Posterior vena cava (tissue), 2 donors: Measurements from ENCODE around the gene NTN5. TPM values are rescaled to one million over a fixed set of nuclear protein-coding genes. Genes with fewer than 3 reads are reported as not detected.

Experiments
- DNase-seq: peaks from one replicate; pipeline ENCODE4 v3.0.0-alpha.2; 2020; ENCODE audit warnings: low spot score
- intact Hi-C, 2 donors: fragments of 100-400 bp; cut with DNase I; formaldehyde crosslinking; loops; one replicate each; pipeline versions ENCODE4 v1.14.1 to v1.14.2; 2022 to 2023
- total RNA-seq, 2 donors: library from RNA; stranded (reverse); fragmentation: NEBNext Ultra II Directional; extraction: Animal tissue kit (Norgen Biotek cat#: 25700); gene quantifications; one replicate each; pipeline ENCODE4 v1.2.1, GENCODE V29; 2021
- donor health status: DM: yes; HTN: yes; CAD: no.
- donor health status: DM: yes; HTN: yes; CAD: no.

Gene NTN5
- total RNA-seq, 2 donors from 2014 or later: 0.28 to 0.38 TPM

GRCh38 chr19:48624791-48625723, 47.8 kb downstream of the NTN5 start:
- intact Hi-C loops: no loop called here
- no peak for DNase-seq

DNA sequence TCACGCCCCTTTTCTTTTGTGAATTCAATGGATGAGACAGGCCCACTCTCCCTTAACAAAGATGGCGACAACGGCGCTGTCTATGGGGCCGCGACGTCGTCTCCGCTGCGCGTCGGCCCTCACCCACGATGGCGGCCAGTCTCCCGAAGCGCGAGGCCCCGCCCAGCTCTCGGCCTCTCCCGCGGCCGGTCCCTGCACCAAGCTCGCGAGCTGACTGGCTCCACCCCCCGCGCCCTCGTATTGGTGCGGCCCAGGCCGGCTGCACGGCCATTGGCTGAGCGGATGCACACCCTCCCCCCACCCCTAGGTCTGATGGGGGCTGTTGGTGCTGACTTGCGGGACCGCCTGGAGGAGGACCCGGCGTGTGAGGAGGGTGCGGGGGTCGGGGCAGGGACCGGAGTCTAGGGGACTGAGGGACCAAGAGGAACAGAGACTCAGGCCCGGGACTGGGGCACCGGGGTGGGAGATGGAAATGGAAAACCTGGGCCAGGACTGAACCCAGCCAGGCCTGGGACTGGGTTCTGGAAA, 48.7 kb downstream of the NTN5 start:
- DNase-seq: peak; percentile 99
- intact Hi-C loops: no loop called here

GRCh38 chr19:48623556-48624066, 49.2 kb downstream of the NTN5 start:
- no peak for DNase-seq
- intact Hi-C loops: no loop called here

DNA sequence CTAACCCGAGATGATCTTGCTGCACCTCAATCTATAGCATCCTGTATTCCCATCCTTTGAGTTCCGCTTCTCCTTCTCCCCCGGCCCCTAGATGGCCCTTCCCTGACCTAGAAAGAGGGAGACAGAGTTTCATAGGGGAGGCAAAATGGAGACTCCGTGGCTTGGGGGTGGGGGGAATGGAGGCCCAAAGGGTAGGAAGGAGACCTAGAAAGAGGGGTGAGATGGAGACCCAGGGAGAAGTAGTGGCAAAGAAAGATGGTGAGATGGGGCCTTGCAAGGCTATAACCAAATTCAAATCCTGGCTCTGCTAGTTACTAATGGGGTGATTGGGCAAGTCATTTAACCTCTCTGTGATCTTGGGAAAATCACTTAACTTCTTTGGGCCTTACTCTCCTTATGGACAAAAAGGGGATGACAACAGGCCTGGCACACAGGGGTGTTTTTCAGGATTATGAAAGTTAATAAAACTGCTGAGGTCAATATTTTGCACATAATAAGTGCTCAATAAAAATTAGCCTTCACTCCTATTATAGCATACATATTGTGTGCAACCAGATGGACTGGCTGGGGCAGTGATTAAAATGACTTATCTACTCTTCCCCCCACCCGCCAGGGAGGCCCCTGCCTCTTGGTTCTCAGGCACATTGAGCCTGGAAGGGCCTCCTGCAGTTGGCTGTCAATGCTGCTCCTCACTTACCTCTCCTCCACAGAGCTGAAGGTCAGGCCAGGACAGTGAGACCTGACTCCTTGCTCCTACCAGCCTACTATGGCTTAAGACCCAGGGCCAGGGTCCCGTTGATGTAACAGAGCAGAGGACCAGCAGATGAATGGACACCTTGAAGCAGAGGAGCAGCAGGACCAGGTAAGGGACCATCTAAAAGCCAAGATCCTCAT, 52.9 kb downstream of the NTN5 start:
- no peak for DNase-seq
- intact Hi-C loops: no loop called here

- peak; percentile 99 for DNase-seq
- intact Hi-C loops: no loop called here
Measured at GRCh38 chr19:48618916-48619691, 53.7 kb downstream of the NTN5 start, which contains the start of the genes RPL18 and SPHK2. Gene RPL18, minus strand, starts transcription at chr19:48619178. Its CDS starts 35 bp downstream, at chr19:48619143. Gene SPHK2, plus strand, starts transcription at chr19:48619506. Its CDS starts 1,009 bp downstream, at chr19:48620515.

DNA sequence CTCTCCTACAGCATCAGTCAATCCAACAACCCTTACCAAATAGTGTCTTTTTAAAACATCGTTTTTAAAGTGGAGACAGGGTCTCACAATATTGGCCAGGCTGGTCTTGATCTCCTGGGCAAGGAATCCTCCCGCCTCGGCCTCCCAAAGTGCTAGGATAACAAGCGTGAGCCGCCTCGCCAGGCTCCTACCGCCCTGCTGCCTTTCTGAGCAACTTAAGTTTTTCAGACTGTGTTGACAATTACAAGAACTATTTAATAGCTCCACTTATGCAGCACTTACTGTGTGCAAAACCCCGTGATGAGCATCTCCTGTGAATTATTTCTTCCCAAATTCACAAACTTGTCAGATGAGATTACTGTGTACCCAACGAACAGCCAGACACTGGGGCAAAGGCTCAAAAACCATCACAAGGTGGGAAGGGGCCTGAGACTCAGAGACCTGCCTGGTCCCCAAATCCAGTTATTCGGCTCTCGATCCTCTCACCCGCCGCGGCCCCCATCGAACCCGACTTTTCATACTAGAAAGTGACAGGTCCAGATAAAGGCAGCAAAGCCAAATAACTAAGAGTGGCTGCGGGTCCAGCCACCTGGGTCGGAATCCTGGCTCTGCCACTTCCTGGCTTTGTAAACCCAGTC, 54.4 kb downstream of the NTN5 start:
- intact Hi-C loops: no loop called here
- no peak for DNase-seq

GRCh38 chr19:48617146-48617937, 55.5 kb downstream of the NTN5 start:
- intact Hi-C loops: no loop called here
- no peak for DNase-seq

DNA sequence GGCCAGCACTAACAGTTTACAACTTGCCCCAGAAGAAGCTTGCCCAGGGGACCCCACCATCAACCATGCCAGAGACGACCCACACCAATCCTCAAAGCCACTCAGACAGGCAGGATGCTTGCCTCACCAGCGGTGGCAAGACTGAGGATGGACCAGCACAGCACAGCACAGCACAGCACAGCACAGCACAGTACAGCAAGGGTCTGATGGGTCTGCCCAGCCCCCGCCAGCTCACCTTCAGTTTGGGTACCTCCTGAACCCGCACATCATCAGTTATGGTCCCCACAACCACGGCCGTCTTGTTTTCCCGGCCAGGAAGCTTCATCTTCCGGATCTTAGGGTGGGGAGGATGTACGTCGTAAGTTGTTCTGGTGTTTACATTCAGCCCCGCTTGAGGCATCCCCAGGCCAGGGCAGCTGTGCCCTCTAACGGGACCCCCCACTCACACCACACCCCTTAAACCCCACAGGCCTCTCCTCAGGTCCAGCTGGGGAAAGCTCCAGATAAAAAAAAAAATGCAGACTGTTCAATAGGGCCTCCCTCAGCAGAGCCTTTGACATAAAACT, 56.2 kb downstream of the NTN5 start:
- intact Hi-C loops: no loop called here
- DNase-seq: no peak

DNA sequence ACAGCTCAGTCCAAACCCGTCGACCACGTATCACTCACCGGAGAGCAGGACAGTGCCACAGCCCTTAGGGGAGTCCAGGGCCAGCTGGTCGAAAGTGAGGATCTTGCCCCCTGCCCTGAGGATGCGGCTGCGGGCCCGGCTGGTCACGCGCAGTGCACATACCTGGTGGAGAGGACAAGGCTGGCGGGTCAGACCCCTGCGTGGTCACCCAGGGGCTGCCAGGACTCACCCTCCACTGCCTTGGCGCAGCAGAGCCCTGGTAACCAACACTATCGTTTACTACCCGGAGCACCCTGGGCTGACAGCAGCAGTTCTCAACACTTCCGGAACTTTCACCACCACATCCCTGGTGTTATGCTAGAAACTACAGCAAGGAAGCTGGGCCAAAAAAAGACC, 56.8 kb downstream of the NTN5 start:
- no peak for DNase-seq
- intact Hi-C loops: no loop called here

DNA sequence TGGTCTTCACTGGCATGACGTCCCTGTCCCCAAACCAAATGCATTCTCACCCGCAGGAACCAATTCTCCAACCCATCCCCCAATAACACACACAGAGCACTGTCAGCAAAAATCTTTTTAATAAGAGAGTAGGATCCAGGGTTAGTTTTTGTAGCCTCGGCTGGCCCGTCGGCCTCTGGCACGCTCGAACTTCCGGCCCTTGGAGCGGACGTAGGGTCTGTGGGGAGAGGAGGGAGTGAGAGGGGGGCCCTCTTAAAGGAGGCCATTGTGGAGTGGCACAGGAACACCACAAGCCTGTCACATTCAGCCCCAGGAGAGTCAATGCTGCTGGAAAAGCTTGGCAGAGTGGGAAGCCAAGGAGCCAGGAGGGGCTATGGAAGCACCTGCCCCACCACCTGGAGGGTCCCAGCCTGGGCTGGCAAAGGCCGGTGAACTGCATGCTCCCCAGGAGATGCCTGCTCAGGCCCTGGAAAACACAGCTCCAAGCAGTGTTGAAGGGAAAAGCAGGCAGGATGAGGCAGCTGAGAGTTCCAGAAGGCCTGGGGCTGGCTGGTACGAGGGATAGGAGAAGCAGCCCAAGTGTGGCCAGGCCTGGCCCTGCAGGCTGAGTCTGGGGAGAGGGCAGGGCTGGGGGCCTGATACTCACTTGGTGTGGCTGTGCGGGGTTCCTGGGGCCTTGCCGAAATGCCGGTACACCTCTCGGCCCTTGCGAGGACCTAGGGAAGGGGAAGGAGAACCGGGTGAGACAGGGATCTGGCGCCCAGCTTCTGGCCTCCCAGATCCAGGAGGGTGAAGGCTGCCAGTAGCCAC, 57.4 kb downstream of the NTN5 start:
- intact Hi-C loops: no loop called here
- no peak for DNase-seq

- DNase-seq: no peak
- intact Hi-C loops: no loop called here
Measured at GRCh38 chr19:48614436-48615230, 58.2 kb downstream of the NTN5 start, which contains the start of gene FAM83E. Gene FAM83E, minus strand, starts transcription at chr19:48615076. Its CDS starts 1,704 bp downstream, at chr19:48613372.

DNA sequence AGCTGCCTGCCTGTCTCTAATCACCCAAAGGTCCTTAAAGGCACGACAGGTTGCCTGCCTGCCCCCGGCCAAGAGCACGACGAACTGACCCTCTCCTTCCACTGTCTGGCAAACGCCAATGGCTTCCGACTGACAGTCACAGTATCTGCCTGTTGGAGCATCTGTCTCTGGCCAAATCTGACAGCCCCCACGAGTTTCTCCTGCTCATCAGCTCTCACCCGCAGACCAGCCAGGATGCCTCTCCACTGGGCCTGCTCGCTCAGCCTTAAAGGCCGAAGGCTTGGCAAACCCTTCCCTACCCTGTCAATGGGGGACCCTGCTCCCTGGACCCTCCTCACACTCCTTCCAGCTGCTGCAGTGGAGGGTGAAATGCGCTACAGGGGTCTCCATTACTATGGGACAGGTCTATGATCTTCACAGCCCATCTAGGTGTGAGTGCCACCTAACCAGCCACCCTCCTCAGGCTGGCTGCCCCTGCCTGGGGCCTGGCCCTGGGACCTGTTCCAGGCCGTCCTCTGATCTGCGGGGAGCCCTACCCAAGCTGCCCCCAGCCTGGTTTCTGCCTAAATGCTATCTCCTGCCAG, 58.9 kb downstream of the NTN5 start:
- DNase-seq: no peak
- intact Hi-C loops: no loop called here

DNA sequence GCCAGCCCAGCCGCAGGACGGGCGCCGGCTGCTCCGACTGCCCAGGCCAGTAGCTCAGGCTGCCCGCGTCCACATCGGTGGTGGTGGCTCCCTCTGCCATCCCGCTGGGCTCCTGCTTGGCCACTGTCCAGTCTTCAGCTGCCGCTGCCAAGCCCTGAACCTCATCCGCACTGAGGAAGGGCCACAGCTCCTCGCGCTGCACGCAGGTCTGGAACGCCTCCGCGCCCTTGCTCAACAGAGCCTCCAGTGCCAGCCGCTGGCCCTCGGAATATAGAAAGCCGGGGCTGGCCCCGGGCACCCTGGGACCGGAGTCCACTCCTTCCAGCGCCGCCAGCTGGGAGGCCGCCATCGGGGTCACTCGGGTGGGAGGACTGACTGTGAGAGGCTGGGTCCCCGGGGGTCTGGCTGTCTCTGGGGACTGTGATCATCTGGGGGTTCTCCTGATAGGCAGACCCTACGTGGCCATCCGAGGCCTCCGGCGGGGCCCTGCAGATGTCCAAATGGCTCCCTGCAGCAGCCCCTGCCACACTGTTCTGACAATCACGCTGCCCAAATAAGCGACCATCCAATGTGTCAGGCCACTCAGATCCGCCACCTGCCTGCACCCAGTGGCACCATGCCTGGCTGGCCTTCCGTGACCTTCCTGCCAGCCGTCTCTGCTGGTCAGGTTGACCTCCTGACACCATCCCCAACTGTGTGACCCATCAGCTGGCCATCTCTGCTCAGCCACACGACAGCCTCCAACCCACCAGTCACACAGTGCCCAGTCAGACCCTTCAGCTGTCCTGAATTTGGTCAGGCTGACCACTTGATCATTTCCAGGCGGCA, 59.6 kb downstream of the NTN5 start:
- intact Hi-C loops: no loop called here
- no peak for DNase-seq

- intact Hi-C loops: no loop called here
- DNase-seq: peak; percentile 70
Measured at GRCh38 chr19:48611872-48612271, 60.9 kb downstream of the NTN5 start.
